GM23338 (cell line): ENCODE results near the gene SYNE2.

Experiments
- CREB1 ChIP-seq: fragments of 250-450 bp; sonication (Bioruptor Pico); IDR thresholded peaks from 2 replicates; pipeline ENCODE4 v1.5.0; 2020; ENCODE audit warnings: low read depth, mild to moderate bottlenecking, moderate library complexity
- EZH2 ChIP-seq: fragments of 200-600 bp; sonication (generic); IDR thresholded peaks from one replicate; pipeline ENCODE4 v1.8.0; 2017; ENCODE audit warnings: antibody characterized with exemption, mild to moderate bottlenecking, low read depth; ENCODE audit not compliant: unreplicated experiment
- EZH2phosphoT487 ChIP-seq: fragments of 200-600 bp; sonication (generic); IDR thresholded peaks from one replicate; pipeline ENCODE4 v1.8.1; 2018; ENCODE audit warnings: antibody characterized with exemption; ENCODE audit not compliant: unreplicated experiment
- JUNB ChIP-seq: IDR thresholded peaks from one replicate; pipeline ENCODE4 v1.6.1; 2016; ENCODE audit warnings: antibody characterized with exemption; ENCODE audit not compliant: unreplicated experiment
- POLR2AphosphoS5 ChIP-seq: IDR thresholded peaks from 2 replicates; pipeline ENCODE4 v1.6.1; 2016; ENCODE audit warnings: antibody characterized with exemption, low read depth
- ZNF114 ChIP-seq: fragments of 250-450 bp; sonication (Bioruptor Pico); IDR thresholded peaks from 2 replicates; pipeline ENCODE4 v1.5.0; 2020; ENCODE audit warnings: mild to moderate bottlenecking, moderate library complexity
- TF ChIP-seq, protein P1 (sequence below), 2 experiments: fragments of 200-600 bp in 1 of 2; sonication (generic) in 1 of 2; conservative IDR thresholded peaks; 2 replicates each; pipeline versions ENCODE4 v1.5.1 to v1.6.1; 2016 to 2017; ENCODE audit warnings: antibody characterized with exemption in 2 of 2, low read depth in 2 of 2, mild to moderate bottlenecking in 2 of 2, moderate library complexity in 1 of 2
- TF ChIP-seq, protein P2 (sequence below): IDR thresholded peaks from one replicate; pipeline ENCODE4 v1.6.1; 2018; ENCODE audit warnings: antibody characterized with exemption; ENCODE audit not compliant: unreplicated experiment

DNA sequence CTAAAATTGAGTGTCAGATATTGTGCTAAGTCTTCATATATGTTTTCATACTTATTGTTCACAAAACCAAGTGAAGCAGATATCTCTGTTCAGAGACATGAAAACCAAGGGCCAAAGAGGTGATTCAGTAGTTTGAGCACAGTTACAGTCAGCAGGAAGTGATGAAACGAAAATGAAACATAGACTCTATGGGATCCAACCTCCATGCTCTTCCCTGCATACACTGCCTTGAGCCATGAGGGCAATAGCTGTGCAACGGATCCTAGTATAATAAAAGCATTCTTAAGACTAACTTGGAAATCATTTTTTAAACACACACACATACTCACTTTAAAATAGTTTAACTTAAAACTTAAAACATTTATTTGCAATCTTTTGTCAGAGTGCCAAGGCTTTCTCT is 413.4 kb downstream of the SYNE2 start:
- TF ChIP-seq, protein P1, sequence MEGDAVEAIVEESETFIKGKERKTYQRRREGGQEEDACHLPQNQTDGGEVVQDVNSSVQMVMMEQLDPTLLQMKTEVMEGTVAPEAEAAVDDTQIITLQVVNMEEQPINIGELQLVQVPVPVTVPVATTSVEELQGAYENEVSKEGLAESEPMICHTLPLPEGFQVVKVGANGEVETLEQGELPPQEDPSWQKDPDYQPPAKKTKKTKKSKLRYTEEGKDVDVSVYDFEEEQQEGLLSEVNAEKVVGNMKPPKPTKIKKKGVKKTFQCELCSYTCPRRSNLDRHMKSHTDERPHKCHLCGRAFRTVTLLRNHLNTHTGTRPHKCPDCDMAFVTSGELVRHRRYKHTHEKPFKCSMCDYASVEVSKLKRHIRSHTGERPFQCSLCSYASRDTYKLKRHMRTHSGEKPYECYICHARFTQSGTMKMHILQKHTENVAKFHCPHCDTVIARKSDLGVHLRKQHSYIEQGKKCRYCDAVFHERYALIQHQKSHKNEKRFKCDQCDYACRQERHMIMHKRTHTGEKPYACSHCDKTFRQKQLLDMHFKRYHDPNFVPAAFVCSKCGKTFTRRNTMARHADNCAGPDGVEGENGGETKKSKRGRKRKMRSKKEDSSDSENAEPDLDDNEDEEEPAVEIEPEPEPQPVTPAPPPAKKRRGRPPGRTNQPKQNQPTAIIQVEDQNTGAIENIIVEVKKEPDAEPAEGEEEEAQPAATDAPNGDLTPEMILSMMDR (conservative IDR thresholded peaks at IDR 0.05; ENCODE audit: low read depth in 2 of 2), result no peak
- TF ChIP-seq POLR2AphosphoS5, result no peak
- TF ChIP-seq EZH2, result no peak
- TF ChIP-seq, protein P2, sequence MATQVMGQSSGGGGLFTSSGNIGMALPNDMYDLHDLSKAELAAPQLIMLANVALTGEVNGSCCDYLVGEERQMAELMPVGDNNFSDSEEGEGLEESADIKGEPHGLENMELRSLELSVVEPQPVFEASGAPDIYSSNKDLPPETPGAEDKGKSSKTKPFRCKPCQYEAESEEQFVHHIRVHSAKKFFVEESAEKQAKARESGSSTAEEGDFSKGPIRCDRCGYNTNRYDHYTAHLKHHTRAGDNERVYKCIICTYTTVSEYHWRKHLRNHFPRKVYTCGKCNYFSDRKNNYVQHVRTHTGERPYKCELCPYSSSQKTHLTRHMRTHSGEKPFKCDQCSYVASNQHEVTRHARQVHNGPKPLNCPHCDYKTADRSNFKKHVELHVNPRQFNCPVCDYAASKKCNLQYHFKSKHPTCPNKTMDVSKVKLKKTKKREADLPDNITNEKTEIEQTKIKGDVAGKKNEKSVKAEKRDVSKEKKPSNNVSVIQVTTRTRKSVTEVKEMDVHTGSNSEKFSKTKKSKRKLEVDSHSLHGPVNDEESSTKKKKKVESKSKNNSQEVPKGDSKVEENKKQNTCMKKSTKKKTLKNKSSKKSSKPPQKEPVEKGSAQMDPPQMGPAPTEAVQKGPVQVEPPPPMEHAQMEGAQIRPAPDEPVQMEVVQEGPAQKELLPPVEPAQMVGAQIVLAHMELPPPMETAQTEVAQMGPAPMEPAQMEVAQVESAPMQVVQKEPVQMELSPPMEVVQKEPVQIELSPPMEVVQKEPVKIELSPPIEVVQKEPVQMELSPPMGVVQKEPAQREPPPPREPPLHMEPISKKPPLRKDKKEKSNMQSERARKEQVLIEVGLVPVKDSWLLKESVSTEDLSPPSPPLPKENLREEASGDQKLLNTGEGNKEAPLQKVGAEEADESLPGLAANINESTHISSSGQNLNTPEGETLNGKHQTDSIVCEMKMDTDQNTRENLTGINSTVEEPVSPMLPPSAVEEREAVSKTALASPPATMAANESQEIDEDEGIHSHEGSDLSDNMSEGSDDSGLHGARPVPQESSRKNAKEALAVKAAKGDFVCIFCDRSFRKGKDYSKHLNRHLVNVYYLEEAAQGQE, result no peak
- no peak for TF ChIP-seq EZH2phosphoT487
- TF ChIP-seq CREB1, result no peak
- TF ChIP-seq JUNB, result no peak
- no peak for TF ChIP-seq ZNF114 (CRISPR knock-in tag)
